AG10803 (cell line): ENCODE measurements around the gene NDUFAB1.

ENCODE experiments used
- DNase-seq: peaks from one replicate; pipeline ENCODE4 v3.0.0; 2010; ENCODE audit warnings: low read depth
- H3K4me3 ChIP-seq: 2 replicates; pipeline ENCODE4 v1.5.1; 2011; ENCODE audit warnings: mild to moderate bottlenecking, low read length, control low read depth
- TF ChIP-seq, protein P1 (sequence below): conservative IDR thresholded peaks from 2 replicates; pipeline ENCODE4 v1.5.1; 2011; ENCODE audit warnings: mild to moderate bottlenecking, low read length, control low read depth, inconsistent platforms

Gene NDUFAB1

DNA sequence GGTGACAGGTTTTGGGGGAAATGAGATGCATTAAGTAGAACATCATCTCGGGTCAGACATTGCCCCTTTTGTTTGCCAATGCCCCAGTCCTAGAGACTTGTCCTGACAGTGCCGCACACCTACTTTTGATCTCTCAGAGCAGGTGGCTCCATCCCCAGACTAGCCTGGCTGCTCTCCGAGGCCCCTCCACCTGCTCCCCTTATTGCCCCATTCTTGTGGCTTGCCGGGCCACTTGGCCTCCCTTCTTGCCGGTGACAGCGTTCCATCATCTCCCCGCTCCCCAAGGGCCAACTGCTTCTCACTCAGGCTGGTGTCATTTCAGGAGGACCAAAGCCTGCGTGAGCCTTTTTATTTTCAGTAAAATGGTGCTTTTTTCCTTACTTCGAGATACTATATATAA is 23.7 kb downstream of the NDUFAB1 start:
- TF ChIP-seq, protein P1, sequence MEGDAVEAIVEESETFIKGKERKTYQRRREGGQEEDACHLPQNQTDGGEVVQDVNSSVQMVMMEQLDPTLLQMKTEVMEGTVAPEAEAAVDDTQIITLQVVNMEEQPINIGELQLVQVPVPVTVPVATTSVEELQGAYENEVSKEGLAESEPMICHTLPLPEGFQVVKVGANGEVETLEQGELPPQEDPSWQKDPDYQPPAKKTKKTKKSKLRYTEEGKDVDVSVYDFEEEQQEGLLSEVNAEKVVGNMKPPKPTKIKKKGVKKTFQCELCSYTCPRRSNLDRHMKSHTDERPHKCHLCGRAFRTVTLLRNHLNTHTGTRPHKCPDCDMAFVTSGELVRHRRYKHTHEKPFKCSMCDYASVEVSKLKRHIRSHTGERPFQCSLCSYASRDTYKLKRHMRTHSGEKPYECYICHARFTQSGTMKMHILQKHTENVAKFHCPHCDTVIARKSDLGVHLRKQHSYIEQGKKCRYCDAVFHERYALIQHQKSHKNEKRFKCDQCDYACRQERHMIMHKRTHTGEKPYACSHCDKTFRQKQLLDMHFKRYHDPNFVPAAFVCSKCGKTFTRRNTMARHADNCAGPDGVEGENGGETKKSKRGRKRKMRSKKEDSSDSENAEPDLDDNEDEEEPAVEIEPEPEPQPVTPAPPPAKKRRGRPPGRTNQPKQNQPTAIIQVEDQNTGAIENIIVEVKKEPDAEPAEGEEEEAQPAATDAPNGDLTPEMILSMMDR: no peak

DNA sequence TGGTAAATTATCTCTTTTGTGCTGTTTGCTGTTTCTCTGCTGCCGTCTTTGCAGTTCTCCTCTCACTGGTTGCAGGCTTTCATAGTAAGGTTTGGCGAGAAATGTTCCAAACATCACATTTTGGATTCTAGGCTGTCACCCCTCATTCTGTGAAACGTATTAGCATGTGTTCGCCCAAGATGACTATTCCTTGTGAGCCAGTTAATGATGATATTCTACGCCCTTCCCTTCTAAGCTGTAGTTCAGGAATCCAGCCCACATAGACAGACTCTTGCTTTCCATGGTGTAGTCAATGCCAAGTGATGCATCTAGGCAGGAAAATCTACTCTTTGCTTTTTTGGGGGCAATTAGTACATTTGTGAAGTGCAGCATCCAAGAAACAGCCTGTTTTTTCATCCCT is 24.2 kb downstream of the NDUFAB1 start:
- TF ChIP-seq, protein P1: no peak
- DNase-seq: no peak
- H3K4me3 ChIP-seq: no peak overlapping the region

More for the DNA sequence above, 23.7 kb downstream of the NDUFAB1 start:
- DNase-seq: no peak
- no peak overlapping the region for H3K4me3 ChIP-seq

DNA sequence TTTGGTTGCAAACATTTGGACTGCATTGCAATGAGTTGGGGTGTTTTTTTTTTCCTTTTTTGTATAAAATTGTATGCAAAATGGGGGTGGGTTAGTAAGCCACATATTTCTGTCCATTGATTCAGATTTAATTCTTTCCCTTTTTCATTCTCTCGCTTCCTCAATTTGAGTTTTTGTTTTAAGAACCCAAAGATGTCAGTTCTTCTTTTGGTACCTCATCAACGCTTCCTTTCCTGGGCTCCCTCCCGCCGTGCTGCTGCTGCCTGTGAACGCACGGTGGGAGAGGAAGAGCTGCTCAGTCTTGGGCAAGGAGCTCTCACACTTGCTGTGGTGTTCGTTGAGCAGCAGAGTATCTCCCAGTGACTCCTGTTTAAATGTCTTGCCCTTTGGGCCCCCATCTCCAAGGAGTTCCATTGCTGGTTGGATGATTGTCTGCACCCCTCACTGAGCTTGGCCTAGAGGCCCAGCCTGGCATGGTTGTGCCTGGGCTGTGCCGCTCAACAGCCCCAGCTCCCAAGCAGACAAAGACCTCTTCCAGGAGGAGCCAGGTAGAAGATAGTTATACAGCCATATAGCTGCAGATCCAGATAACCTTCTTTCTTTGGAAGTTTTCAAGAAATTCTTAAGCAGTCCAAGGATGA is 25.0 kb downstream of the NDUFAB1 start:
- TF ChIP-seq, protein P1: no peak
- H3K4me3 ChIP-seq: no peak overlapping the region
- no peak for DNase-seq

DNA sequence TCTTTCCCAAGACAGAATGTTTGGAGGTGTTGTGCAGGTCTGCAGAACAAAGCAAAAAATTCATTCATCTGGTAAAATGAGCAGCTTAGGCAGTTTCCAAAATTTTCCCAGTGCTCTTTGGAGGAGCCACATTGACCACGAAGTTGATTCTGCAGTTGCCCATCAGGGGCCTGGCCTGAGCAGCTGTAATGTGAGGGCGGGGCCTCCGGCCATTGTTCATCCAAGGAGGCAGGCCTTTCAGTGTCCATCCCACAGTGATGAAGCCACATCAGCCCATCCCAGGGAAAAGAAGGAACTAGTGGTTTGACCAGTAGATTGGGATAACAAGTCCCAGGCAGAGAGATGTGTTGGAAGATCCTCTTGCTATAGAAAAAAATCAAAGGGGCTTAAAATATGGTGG is 28.5 kb downstream of the NDUFAB1 start:
- no peak for DNase-seq
- TF ChIP-seq, protein P1: no peak
- H3K4me3 ChIP-seq: no peak overlapping the region

DNA sequence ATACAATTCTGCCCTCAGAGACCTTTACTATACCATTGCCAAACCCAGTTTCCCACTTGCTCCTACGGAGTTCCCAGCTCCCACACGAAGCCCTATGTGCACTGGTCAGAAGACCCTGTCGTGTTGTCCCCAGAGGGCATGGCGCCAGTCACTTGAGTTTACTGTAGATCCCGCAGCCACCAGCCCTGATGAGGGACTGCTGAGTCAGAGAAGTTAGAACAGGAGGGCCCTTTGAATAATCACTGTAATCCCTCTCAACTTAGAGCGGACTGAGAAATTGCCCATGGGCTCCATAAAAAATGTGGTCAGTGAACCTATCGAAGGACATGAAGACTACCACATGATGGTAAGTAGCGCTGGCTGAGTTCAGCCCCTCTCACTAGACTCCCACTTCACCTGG is 29.4 kb downstream of the NDUFAB1 start:
- no peak overlapping the region for H3K4me3 ChIP-seq
- DNase-seq: no peak
- TF ChIP-seq, protein P1: no peak

DNA sequence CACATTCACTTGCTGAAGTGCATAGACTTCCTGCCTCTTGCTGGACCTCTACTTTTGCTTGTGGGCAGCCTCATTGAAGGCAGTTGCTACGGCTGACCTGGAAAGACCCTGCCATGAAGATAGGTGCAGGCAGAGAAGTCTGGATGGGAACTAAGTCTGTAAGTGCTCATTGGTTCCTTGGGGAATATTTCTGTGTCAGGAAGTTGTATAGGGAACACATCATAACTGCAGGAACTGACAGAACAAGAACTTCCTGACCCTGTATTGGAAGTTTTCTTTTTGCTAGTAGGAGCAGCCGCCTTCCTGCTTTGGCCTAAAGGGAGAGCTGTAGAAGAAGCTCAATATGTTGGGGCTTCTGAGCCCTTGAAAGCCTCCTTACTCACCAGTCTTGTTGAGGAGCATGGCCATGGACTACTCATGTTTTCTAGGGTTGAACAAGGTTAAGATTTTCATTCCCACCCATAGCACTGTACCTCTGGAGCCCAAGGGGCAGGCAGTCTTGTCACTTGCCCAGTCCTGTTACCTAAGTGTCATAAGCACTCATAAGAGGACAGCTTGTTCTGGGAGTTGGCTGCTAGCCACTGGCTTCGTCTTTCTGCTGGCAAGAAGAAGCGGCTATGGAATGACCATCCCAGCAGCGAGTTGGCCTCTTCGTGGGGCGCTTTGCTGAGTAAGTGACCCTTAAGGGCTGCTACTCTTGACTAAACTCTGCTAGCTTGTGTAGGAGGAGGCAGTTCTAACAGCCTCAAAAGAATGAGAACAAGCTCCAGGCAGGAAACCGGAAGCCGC is 31.3 kb downstream of the NDUFAB1 start:
- DNase-seq: no peak
- no peak overlapping the region for H3K4me3 ChIP-seq
- TF ChIP-seq, protein P1: no peak

DNA sequence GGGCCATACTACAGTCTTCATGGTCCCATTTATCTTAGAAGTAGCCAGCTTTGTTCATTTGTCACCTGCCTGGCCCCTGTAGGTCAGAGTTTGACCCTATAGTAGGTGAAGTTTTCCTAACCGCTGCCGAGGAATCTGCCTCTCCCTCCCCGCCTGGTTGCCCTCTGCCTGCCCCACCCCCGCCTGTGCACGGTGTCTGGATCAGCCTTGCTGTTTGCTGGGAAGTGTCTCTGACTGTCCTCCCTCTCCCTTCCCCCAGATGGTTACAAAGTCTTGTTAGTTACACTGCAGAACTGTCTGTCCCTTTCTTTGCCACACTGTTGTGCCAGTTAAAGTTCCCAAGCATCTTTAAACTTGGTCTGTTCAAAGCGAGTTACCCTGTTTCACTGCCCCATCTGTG is 32.9 kb downstream of the NDUFAB1 start:
- H3K4me3 ChIP-seq: no peak overlapping the region
- no peak for DNase-seq
- TF ChIP-seq, protein P1: no peak
